GM12874 (cell line): ENCODE measurements around the gene ARNT2.

Source experiments
- TF ChIP-seq, protein P1 (sequence below): IDR thresholded peaks from 2 replicates; pipeline ENCODE4 v1.5.1; 2011; ENCODE audit warnings: low read depth, mild to moderate bottlenecking, control low read depth, low read length, moderate library complexity; ENCODE audit not compliant: insufficient read depth

The ARNT2 gene

DNA sequence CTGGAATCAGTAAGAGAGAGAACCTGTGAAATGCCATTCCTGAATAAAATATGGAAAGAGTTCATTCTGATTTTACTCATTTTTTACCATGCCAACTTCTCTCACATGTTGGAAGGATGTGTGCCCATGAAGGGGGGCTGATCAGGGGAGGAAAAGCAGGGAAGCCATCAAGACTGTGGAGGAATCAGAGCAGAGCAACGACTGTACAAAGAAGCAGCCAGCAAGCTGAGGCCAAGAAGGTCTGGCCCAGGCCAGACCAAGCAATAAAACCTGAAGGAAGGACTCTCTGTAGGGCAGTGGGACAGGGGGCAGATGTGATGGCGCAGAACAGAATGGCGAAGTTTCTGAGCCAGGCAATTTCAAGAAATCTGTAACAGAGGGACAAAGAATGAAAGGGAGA, 24.0 kb upstream of the ARNT2 start:
- TF ChIP-seq, protein P1, sequence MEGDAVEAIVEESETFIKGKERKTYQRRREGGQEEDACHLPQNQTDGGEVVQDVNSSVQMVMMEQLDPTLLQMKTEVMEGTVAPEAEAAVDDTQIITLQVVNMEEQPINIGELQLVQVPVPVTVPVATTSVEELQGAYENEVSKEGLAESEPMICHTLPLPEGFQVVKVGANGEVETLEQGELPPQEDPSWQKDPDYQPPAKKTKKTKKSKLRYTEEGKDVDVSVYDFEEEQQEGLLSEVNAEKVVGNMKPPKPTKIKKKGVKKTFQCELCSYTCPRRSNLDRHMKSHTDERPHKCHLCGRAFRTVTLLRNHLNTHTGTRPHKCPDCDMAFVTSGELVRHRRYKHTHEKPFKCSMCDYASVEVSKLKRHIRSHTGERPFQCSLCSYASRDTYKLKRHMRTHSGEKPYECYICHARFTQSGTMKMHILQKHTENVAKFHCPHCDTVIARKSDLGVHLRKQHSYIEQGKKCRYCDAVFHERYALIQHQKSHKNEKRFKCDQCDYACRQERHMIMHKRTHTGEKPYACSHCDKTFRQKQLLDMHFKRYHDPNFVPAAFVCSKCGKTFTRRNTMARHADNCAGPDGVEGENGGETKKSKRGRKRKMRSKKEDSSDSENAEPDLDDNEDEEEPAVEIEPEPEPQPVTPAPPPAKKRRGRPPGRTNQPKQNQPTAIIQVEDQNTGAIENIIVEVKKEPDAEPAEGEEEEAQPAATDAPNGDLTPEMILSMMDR, result no peak

- TF ChIP-seq, protein P1, result no peak
Observed at GRCh38 chr15:80382285-80382684, 21.9 kb upstream of the ARNT2 start.

DNA sequence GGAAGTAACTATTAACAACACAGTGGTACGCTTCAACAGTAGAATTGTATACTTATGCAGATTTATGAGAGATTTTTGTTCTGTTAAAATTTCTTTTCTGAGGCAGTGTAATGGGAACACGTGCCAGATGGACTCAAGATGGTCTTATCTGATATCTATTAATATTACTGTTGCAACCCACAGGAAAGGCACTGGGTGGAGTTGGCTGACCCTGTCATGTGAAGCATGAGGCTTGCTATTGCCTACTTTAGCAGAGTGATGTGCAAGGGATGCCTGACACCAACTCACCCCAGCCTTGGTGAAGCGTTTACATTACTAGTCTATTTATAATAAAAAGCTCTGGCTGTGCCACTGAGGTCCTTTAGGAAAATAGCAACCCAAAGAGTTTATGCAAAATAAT, 19.8 kb upstream of the ARNT2 start:
- TF ChIP-seq, protein P1, result no peak

DNA sequence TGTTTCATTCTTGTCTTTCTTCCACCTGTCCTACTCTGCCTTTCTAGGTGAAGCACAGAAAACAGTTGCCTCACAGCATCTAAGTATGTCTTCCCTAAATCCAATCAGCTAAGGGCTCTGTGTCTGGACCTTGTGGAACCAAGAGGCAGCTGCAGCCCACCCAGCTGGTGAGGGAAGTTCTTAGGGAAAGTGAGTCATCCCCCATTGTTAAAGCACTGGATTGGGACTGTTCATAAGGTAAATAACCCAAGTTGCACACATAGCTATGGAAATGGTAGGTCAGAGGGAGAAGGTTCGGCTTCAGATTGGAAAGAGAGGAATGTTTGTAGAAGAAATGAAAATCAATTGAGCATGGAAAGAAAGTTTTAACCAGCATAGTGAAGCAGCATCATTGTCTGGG, 18.0 kb upstream of the ARNT2 start:
- TF ChIP-seq, protein P1, result no peak

- TF ChIP-seq, protein P1, result no peak
Observed at GRCh38 chr15:80388326-80388725, 15.9 kb upstream of the ARNT2 start.

- TF ChIP-seq, protein P1, result no peak
Observed at GRCh38 chr15:80389370-80389769, 14.8 kb upstream of the ARNT2 start.

GRCh38 chr15:80395616-80396015, 8.6 kb upstream of the ARNT2 start:
- TF ChIP-seq, protein P1, result no peak

GRCh38 chr15:80396096-80396495, 8.1 kb upstream of the ARNT2 start:
- TF ChIP-seq, protein P1, result no peak
